Measurements from ENCODE around the gene KIF2C. TPM values are rescaled to one million over a fixed set of nuclear protein-coding genes. Genes with fewer than 3 reads are reported as not detected.

The KIF2C gene
- total and polyA plus RNA-seq, 8 donors = 3.3 to 44.9 (median 19.7) TPM

- ATAC-seq = no peak
- Histone ChIP-seq H3K4me1 (peaks cover 0 to 27% of the 10 kb centered on the region in 2 donors), H3K27me3 (peaks cover 0 to 8% of the 10 kb centered on the region in 2 donors), H3K9me3 (no peaks in the 10 kb centered on the region), H3K27ac (peak overlapping the region in 1 of 2 donors; percentile 38), H3K36me3 (no peaks in the 10 kb centered on the region), H3K4me3 (peak overlapping the region in 1 of 2 donors; percentile 0)
- intact Hi-C loops (cut with DNase I) = no loop called here
- no peak for TF ChIP-seq CTCF (IDR thresholded peaks at IDR 0.05)
- DNase-seq = no peak
These were observed 15.9 kb upstream of the KIF2C start for GRCh38 chr1:44723496-44724295.

DNA sequence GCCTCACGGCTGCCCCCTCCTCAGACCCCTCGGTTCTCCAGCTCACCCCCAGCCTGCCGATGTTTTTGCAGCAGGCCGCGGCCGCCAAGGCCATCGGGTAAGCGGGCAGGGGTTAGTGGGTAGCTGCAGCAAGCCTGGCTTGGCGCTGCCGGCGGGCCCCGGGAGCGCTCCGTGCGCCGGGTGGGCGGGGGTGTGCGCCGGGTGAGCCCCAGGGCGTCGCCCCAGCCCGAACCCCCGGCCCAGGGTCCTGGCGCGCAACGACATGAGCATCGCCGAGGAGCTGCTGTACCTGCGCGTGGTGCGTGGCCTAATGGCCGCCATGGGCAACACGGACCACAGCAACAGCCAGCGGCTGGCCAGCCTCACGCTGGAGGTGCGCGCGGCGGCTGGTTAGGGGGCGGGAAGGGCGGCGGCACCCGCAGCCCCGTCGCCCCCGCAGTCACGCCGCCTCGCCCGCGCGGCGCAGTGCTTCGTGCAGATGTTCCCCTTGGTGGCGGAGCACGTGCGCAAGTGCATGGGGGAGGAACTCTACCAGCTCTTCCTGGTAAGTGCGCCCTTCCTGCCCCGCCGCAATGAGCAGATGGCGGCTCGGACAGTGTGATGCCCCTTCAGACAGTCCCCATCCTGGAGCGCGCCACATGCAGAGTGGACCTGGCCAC lies 15.2 kb upstream of the KIF2C start:
- no peaks in the 10 kb centered on the region for H3K9me3 ChIP-seq
- intact Hi-C loops (cut with DNase I) = no loop called here
- no peak for TF ChIP-seq CTCF (IDR thresholded peaks at IDR 0.05)
- ATAC-seq = no peak
- no peak overlapping the region for H3K4me3 ChIP-seq
- H3K27ac ChIP-seq = peak overlapping the region in 1 of 2 donors; percentile 38
- peak in 1 of 4 donors; percentile 84 for DNase-seq
- no peaks in the 10 kb centered on the region for H3K36me3 ChIP-seq
- H3K27me3 ChIP-seq = peaks cover 0 to 8% of the 10 kb centered on the region in 2 donors
- peaks cover 0 to 34% of the 10 kb centered on the region in 2 donors for H3K4me1 ChIP-seq

DNA sequence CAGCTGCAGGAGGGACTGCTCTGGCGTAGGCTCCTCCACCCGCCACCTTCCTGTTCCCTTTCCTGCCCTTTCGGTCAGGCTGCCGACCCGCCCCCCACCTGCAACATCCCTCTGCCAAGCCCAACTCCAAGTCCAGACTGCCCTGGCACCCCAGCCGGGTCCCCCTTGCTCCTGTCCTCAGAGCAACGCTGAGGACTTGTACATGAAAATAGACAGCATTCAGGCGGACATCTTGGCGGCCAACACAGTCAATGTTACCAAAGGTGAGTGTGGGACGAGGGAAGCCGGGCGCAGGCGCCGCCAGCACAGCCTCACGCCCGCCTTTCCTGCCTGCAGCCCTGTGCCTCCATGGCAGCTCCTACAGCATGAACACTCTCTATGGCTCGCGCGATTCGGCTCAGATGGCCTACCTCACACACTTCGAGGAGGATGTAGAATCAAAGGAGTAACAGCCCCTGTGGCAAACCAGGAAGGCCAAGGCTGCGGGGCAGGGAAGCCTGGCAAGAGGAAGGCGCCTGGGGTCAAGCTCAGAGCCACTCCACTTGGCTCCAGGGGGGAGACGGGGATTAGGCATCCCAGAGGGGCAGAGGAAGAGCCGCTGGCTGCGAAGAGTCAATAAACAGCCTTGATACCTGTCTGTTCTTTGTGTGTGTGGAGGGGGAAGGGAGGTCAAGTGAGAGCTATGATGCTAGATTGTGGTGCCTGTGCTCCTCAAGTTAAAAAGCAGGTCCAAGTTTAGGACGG lies 14.5 kb upstream of the KIF2C start:
- ATAC-seq = no peak
- Histone ChIP-seq H3K27me3 (peaks cover 0 to 8% of the 10 kb centered on the region in 2 donors), H3K36me3 (no peaks in the 10 kb centered on the region), H3K4me3 (no peak overlapping the region), H3K27ac (no peak overlapping the region), H3K4me1 (peaks cover 0 to 41% of the 10 kb centered on the region in 2 donors), H3K9me3 (no peaks in the 10 kb centered on the region)
- no peak for DNase-seq
- no peak for TF ChIP-seq CTCF (IDR thresholded peaks at IDR 0.05)
- intact Hi-C loops (cut with DNase I) = no loop called here

GRCh38 chr1:44730741-44731512 lies 8.7 kb upstream of the KIF2C start, which contains the start of gene RNU5D-1:
Gene RNU5D-1 (minus strand): TSS chr1:44731170.
- DNase-seq (peak; percentile 91 to 96 (median 93)), ATAC-seq (peak; percentile 94)
- peaks cover 0 to 28% of the 10 kb centered on the region in 2 donors for H3K4me1 ChIP-seq
- no peaks in the 10 kb centered on the region for H3K36me3 ChIP-seq
- peak; percentile 84 to 88 for TF ChIP-seq CTCF (IDR thresholded peaks at IDR 0.05)
- no peaks in the 10 kb centered on the region for H3K9me3 ChIP-seq
- peak within 1 kb of the TSS; percentile 92 to 98 for H3K27ac ChIP-seq
- H3K27me3 ChIP-seq = no peaks in the 10 kb centered on the region
- peak within 1 kb of the TSS; percentile 0 to 30 for H3K4me3 ChIP-seq
- intact Hi-C loops (cut with DNase I) = no loop called here

Data from left lung (tissue), 10 donors.